CD4-positive, alpha-beta T cell (primary cell): ENCODE results near the gene DGKI. TPM values are rescaled to one million over a fixed set of nuclear protein-coding genes. Genes with fewer than 3 reads are reported as not detected.

ENCODE experiments used
- ATAC-seq: fragments of 200-7000 bp; cut with Tn5 transposase; one replicate; pipeline ENCODE4 v1.10.0; 2022; ENCODE audit warnings: mild to moderate bottlenecking; ENCODE audit not compliant: poor library complexity
- CTCF ChIA-PET: fragments of 350-600 bp; sonication (Branson Sonifier 250); formaldehyde crosslinking; loops from one replicate; lab custom pipeline; 2021; ENCODE audit warnings: antibody characterized with exemption, inconsistent platforms; lab: Charles Lee
- POLR2A ChIA-PET: fragments of 350-600 bp; sonication (Branson Sonifier 250); formaldehyde crosslinking; loops from one replicate; lab custom pipeline; 2021; ENCODE audit warnings: antibody characterized with exemption, inconsistent platforms; lab: Charles Lee
- DNase-seq, 14 experiments: peaks; one replicate each; pipeline ENCODE4 v3.0.0-alpha.2; 2013 to 2020; ENCODE audit warnings: mixed read lengths in 2 of 14
- H3K27ac ChIP-seq, 2 donors: one replicate each; pipeline versions ENCODE4 v1.5.1 to v1.7.0; 2013; ENCODE audit warnings: low read length in 2 of 2, low read depth in 1 of 2, mild to moderate bottlenecking in 1 of 2
- H3K27me3 ChIP-seq, 2 experiments: 1 replicate in 1 of 2; 2 replicates in 1 of 2; pipeline versions ENCODE4 v1.6.1 to v1.7.0; 2013; ENCODE audit warnings: low read length in 2 of 2, control low read depth in 1 of 2, mild to moderate bottlenecking in 1 of 2, moderate library complexity in 1 of 2; ENCODE audit not compliant: insufficient read depth in 2 of 2, control insufficient read depth in 1 of 2
- H3K36me3 ChIP-seq: one replicate; pipeline ENCODE4 v1.6.1; 2013; ENCODE audit warnings: low read length, control low read depth; ENCODE audit not compliant: insufficient read depth
- H3K4me1 ChIP-seq: one replicate; pipeline ENCODE4 v1.6.1; 2013; ENCODE audit warnings: low read length, control low read depth; ENCODE audit not compliant: insufficient read depth
- H3K4me3 ChIP-seq: one replicate; pipeline ENCODE4 v1.5.1; 2013; ENCODE audit warnings: mild to moderate bottlenecking, low read length, moderate library complexity
- H3K9me3 ChIP-seq, 2 experiments: 1 replicate in 1 of 2; 2 replicates in 1 of 2; pipeline versions ENCODE4 v1.6.1 to v1.7.0; 2013; ENCODE audit warnings: low read length in 2 of 2, mild to moderate bottlenecking in 2 of 2, control low read depth in 1 of 2, moderate library complexity in 1 of 2; ENCODE audit not compliant: control insufficient read depth in 1 of 2, insufficient read depth in 1 of 2
- H3K27ac Mint-ChIP-seq: one replicate; pipeline ENCODE4 v1.8.0; 2020; ENCODE audit warnings: mixed read lengths
- H3K27me3 Mint-ChIP-seq: one replicate; pipeline ENCODE4 v1.8.0; 2021; ENCODE audit warnings: mixed read lengths
- H3K36me3 Mint-ChIP-seq: one replicate; pipeline ENCODE4 v1.8.0; 2021; ENCODE audit warnings: low read depth, mixed read lengths
- H3K4me1 Mint-ChIP-seq: one replicate; pipeline ENCODE4 v1.8.0; 2021; ENCODE audit warnings: low read depth, mixed read lengths
- H3K4me3 Mint-ChIP-seq: one replicate; pipeline ENCODE4 v1.8.0; 2020; ENCODE audit warnings: mild to moderate bottlenecking, mixed read lengths
- H3K9me3 Mint-ChIP-seq: one replicate; pipeline ENCODE4 v1.8.0; 2020; ENCODE audit warnings: mixed read lengths
- CTCF ChIP-seq: fragments of 200-600 bp; IDR thresholded peaks from one replicate; pipeline ENCODE4 v1.8.0; 2022; ENCODE audit warnings: antibody characterized with exemption, mild to moderate bottlenecking
- intact Hi-C, 2 experiments: fragments of 100-400 bp; cut with DNase I in 1 of 2; cut with micrococcal nuclease in 1 of 2; formaldehyde crosslinking; loops; one replicate each; pipeline versions ENCODE4 v1.15.1 to v1.9.0; 2023 to 2025; cut with DNase I, micrococcal nuclease
- total RNA-seq, 174 experiments: library from RNA in 2 of 174; stranded (reverse) in 2 of 174; gene quantifications; one replicate each; pipeline ENCODE4 v1.2.3 and lab custom pipeline; 2021 to 2026

The DGKI gene
- total RNA-seq, 2 experiments from 2014 or later: not detected

- no peak for DNase-seq
- ATAC-seq: no peak
- POLR2A ChIA-PET: no interaction called here
- H3K4me1 ChIP-seq: no peaks in the 10 kb centered on the region
- H3K27ac Mint-ChIP-seq: no peak overlapping the region
- no peak overlapping the region for H3K4me3 ChIP-seq
- no peak overlapping the region for H3K27ac ChIP-seq
- intact Hi-C loops: no loop called here
- TF ChIP-seq CTCF: no peak
- H3K9me3 ChIP-seq: no peaks in the 10 kb centered on the region
- CTCF ChIA-PET: no interaction called here
- H3K27me3 Mint-ChIP-seq: no peaks in the 10 kb centered on the region
- H3K36me3 Mint-ChIP-seq: peaks cover 8% of the 10 kb centered on the region
- H3K27me3 ChIP-seq: no peaks in the 10 kb centered on the region
- H3K4me1 Mint-ChIP-seq: no peaks in the 10 kb centered on the region
- H3K36me3 ChIP-seq: no peaks in the 10 kb centered on the region
- H3K9me3 Mint-ChIP-seq: peaks cover 5% of the 10 kb centered on the region
- H3K4me3 Mint-ChIP-seq: no peak overlapping the region
Observed at GRCh38 chr7:137860542-137860941, 13.8 kb upstream of the DGKI start.

GRCh38 chr7:137853053-137853452 is 6.3 kb upstream of the DGKI start:
- Histone ChIP-seq H3K27ac (no peak overlapping the region), H3K27me3 (peaks cover 6 to 10% of the 10 kb centered on the region in 2 experiments), H3K36me3 (no peaks in the 10 kb centered on the region), H3K4me3 (no peak overlapping the region), H3K9me3 (no peaks in the 10 kb centered on the region), H3K4me1 (no peaks in the 10 kb centered on the region)
- no peaks in the 10 kb centered on the region for H3K9me3 Mint-ChIP-seq
- DNase-seq (no peak), ATAC-seq (no peak)
- H3K4me3 Mint-ChIP-seq: no peak overlapping the region
- ChIA-PET CTCF (no interaction called here), POLR2A (no interaction called here)
- H3K36me3 Mint-ChIP-seq: no peaks in the 10 kb centered on the region
- H3K27me3 Mint-ChIP-seq: peaks cover 36% of the 10 kb centered on the region
- intact Hi-C loops: no loop called here
- H3K4me1 Mint-ChIP-seq: no peaks in the 10 kb centered on the region
- TF ChIP-seq CTCF: no peak
- H3K27ac Mint-ChIP-seq: no peak overlapping the region

GRCh38 chr7:137852108-137852507 is 5.3 kb upstream of the DGKI start:
- POLR2A ChIA-PET: no interaction called here
- intact Hi-C loops: no loop called here
- no peaks in the 10 kb centered on the region for H3K36me3 ChIP-seq
- no peak for DNase-seq
- peaks cover 13 to 20% of the 10 kb centered on the region in 2 experiments for H3K27me3 ChIP-seq
- no peak overlapping the region for H3K4me3 ChIP-seq
- TF ChIP-seq CTCF: no peak
- H3K4me1 Mint-ChIP-seq: no peaks in the 10 kb centered on the region
- H3K4me3 Mint-ChIP-seq: no peak overlapping the region
- H3K27ac ChIP-seq: no peak overlapping the region
- CTCF ChIA-PET: no interaction called here
- no peak for ATAC-seq
- H3K4me1 ChIP-seq: peaks cover 4% of the 10 kb centered on the region
- H3K27me3 Mint-ChIP-seq: peaks cover 44% of the 10 kb centered on the region
- H3K9me3 ChIP-seq: peaks cover 0 to 4% of the 10 kb centered on the region in 2 experiments
- no peaks in the 10 kb centered on the region for H3K9me3 Mint-ChIP-seq
- no peaks in the 10 kb centered on the region for H3K36me3 Mint-ChIP-seq
- no peak overlapping the region for H3K27ac Mint-ChIP-seq
